ENCODE results near the gene DST. TPM values are rescaled to one million over a fixed set of nuclear protein-coding genes. Genes with fewer than 3 reads are reported as not detected.
"Not testable (repeated sequence)": the region's sequence is repeated elsewhere in the genome, so short reads cannot be mapped to it uniquely, and the experiment has no call there.

DST gene
- total RNA-seq, 1 donor from 2014 or later: 147 TPM

DNA sequence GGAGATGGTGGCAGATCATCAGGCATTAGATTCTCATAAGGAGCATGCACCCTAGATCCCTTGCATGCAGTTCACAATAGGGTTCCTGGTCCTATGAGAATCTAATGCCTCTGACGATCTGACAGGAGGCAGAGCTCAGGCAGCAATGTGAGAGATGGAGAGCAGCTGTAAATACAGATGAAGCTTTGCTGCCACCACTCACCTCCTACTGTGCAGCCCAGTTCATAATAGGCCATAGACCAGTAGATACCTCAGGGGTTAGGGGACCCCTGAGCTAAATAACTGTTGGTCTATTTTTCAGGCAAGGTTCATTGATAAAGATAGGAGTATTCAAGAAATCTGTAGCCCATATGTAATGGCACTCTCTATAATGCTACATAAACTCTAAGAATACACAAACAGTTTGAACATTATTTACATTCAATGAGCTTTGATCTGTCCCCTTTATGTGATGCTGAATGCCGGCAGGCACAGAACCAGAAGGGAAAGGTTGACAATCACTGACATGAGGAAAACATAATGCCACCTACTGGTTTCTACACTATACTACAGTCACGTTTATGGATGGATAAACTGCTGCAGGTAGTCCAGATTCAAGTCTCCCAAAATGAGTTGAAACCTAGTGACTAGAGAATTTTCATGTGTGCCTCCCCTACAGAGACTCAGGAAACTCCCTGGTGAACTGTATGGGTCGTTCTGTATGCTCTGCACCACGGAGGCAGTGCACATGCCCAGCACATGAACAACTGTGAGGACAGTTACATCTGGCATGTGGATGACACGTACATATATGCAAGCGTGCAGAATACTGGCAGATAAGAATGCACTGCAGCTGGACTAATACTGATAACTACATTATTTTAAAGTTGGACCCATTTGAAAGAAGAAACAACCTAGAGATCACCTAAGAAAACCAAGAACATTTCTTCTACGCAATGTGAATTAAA lies 72.0 kb downstream of the DST start:
- ATAC-seq: peak; percentile 52

DNA sequence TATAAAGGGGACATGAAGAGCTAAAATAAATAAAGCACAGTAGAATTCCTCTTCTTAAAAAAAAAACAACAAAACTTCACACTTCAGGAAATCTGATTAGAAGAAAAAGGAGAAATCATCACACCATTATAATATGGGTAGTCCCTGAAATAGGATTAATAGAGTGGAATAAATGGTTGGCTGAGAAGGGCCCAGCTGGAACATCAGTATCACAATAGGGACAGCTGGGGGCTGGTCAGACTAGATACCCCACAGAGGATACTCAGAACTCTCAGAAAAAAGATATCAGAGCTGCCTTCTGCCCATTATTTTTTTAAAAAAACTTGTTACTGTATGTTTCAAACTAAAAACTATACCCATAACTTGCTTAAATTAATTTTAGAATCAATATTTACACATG lies 75.2 kb downstream of the DST start:
- ATAC-seq: no peak

DNA sequence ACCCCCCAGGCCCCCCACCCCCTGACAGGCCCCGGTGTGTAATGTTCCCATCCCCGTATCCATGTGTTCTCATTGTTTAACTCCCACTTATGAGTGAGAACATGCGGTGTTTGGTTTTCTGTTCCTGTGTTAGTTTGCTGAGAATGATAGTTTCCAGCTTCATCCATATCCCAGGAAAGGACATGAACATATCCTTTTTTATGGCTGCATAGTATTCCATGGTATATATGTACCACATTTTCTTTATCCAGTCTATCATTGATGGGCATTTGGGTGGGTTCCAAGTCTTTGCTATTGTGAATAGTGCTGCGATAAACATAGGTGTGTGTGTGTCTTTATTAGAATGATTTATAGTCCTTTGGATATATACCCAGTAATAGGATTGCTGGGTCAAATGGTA lies 80.0 kb downstream of the DST start:
- not testable (repeated sequence) for ATAC-seq

DNA sequence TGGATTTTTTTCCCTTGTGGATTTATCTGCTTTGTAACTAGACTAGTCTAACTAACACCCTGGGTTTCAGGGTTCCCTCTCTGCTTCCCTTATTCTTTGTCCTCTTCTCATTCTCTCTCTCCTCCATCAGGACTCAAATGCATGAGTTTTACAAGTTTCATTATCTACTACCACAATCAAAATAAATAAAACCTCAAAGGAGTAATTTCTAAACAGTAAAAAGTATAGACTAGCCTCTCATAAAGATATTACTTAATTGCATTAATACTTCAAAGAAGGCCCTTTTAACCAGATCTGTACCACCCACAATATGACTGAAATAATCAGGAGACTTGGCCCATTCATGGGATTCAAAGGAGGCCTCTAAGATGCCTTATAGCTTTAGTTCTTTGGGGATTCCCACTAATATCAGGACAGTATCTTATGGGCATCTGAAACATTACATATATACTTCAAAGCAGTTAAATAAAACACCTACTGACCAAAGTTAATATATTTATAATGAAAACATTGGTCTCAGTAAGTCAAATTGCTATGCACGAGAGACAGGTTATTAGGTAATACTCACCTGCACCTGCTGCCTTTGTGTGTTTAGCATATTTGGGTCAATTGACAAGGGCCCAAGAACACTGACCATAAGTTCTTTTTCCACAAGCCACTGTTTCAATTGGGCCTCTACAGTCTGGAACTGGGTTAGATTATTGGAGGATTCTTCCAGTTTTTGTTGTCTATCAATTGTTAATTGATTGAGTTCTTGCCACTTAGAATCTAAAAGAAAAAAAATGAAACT lies 85.7 kb downstream of the DST start:
- ATAC-seq: no peak

DNA sequence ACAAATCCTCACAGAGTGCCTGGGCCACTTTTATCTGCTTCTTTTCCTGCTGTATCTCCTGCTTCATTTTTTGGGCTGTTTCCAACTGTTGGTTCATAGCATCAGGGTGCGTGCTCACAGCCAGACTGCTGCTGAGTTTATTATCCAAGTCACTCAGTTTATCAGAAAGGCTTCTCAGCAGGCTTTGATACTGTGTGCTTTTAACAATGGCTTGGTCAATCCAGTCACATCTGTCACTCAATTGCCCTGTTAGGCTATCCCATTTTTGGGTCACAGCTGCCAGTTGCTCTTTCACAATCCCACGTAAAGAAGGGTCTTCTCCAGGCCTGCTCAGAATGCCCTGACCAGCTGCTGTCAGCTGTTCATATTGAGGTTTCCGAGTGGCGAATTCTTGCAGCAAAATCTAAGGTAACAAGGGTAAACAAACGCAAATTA lies 87.2 kb downstream of the DST start:
- ATAC-seq: no peak

DNA sequence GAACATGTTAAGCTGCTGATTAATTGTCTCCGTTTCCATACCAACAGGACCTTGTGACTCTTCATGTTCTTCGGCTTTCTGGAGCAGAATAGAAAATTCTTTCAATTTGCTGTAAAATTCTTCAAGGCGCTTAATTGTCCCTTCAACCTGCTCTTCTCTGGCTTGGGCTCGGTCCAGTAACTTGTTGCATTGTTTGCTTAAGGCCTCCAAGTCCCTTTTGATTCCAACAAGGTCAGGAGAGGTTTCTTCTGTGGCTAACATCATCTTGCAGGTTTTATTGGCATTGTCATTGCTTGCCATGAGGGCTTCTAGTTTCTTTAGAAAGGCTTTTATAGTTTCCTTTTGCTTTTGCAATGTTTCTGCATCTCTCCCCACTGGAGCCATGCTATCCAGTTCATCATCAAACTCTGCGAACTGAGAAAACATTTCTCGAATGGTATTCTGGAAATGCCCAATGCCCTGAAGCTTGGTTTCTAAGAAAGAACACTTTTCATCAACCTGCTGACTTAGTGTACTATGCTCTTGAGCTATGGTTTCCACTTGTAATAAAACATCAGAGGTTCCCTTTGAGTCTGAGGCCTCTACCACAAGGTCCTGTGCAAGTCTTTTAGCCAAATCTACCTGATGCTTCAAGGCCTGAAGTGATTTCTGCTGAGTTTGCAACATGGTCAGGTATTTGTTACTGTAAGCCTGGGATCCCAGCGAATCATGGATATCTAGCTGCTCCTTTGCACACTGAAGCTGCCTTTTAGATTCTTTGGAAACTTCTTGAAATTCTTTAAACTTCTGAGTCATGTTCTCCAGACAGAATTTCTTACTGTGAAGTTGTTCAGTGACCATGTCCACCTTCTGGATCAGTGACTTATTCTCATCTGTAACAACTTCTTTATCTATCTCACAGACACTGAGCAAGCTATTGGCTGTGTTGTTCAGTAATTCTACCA lies 90.2 kb downstream of the DST start:
- ATAC-seq: no peak

DNA sequence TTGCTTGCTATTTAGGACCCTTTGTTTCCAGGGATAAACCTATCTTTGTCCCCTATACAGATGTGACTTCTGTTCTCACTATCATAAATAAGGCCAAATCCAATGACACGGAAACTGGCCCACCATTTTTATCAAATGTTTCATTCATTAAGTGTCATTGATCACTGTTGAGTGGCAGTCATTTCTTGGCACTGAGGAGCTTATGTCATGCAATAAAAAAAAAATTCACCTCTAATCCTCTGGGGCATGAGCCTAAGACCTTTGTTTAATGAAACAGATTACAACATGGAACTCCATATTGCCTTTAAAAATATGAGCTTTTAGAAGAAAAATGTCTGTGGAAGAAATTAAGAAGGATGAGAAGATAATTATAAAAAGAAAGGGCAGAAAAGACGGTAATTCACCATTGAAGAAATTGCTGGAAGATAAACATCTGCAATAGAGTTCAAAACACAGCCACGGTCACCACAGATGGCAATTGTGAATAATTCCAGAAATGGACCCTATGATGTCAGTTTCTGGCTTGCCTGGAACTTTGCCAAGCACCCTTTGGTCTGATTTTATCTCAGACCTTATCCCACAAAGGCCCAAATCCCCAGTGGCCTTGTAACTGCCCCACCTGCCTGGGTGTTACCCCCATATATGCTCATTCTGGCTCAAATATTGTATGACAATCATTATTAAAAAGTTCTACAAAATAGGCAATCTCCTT lies 91.1 kb downstream of the DST start:
- ATAC-seq: no peak

DNA sequence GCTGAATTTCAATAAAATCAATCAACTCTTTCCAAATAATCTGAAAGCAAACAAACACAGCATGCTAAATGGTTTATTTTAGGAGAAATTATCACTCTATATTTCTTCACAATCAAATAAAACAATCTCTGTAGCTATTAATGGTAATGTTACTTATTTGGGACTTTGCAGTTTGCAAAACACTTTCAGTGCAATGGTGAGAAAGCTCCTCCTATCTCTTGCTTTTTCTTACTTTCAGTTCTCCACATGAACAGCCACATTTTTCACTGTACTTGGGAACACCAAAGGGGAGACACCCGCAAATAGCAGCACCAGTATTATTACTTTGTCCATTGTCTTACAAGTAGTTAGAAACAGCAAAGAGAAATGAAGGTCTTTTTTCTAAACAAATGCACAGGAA lies 92.4 kb downstream of the DST start:
- ATAC-seq: no peak

DNA sequence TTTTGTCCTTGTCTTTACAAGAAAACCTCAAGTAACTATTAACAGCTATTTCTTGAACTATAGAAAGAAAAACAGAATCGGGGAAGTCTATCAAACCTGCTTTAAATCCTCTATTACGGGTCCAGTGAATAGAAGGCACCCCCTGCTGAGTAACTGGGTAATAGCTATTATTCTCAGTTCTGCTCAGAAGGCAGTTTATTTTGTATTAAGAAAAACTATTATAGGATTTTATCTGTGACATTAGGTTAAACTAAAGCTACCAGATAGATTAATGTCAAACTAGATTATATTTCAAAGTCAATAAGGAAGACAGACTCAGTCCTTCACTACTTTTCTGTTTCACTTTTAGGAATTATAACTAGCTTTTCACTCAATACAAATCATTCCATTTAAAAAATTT lies 93.7 kb downstream of the DST start:
- ATAC-seq: no peak

DNA sequence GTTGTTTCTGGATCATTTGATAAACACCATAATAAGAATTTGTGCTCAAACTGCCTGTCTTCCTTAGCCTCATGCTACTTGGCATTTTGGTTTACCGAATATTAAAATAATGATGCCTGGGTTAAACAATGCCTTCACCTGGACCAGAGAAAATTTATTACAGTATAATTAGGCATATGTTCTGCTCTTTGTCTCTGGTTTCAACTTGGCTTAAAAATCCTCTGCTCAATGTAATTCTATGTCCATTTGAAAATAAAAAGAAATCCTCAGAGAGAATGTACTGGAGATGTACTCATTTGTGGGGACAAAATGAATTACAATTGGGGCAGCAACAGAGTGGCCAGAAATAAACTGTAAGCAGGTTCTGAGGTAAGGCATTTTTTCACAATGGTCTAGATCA lies 95.0 kb downstream of the DST start:
- no peak for ATAC-seq

DNA sequence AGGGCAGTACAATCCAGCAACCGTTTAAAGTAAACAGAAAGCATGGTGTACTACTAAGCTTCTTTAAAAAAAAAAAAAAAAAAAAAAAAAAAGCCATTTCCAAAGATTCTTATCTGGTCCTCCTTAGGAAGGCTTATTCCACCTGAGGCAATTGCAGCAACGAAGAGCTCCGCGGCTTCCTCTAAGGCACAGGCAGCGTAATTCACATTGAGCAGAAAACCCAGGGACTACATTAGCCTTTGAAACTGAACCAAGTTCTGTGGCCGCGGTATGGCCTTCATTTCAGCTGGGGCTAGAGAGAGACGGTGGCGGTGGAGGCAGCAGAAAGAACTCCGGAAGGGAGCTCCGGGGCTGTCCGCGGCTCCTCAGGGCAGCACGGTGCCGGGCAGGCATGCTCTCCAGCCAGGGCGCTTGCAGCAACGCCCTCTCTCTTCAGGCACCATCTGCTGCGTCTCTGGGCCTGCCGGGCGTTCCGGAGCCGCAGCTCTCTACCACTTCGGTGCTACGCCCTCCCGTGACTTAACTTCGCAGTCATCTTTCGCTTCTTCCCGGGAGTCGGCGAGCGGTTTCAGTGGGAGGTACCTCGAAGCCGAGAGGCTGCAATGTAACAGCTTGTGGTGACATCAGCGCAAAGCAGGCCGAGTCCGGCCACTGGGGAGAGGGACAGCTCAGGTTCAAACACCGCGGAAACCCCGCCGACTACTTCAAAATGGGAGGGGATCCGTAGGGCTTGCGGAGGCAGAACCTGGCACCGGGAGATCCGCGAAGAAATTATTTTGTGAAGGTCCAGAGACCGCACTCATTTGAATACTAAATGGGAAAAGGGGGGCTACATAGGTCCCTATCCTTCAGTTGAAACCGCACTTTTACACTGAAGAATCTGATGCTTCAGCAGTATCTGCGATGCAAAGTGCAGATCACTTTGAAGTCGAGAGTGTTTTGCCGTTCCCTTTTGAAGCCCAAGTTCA lies 100.0 kb downstream of the DST start:
- ATAC-seq: peak; percentile 98

DNA sequence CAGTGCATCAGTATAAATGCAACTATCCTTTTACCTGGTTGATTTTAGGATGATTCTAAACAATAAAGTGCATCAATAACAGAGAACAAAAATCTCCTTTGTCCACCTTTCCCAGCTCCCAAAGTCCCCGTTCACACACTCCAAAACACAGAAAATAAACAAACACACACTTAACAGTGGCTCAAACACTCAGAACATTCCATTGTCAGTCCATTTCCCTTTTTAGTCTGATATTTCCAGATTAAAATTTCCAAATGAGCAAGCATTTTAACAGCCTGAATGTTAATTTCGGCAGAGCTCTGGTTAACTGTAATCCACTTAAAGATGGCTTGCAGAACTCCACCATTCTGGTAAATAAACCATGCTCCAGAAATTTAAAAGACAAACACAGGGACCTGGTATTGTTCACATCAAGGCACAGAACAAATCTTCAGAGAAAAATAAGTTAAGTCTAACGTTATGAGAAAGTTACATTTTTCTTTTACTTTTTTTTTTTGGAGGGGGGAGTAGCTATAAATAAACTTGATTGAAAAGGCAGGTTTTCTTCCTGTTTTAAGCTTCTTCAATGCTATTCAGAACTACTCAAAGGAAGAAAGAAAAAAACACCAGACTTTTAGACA lies 100.8 kb downstream of the DST start:
- ATAC-seq: no peak

DNA sequence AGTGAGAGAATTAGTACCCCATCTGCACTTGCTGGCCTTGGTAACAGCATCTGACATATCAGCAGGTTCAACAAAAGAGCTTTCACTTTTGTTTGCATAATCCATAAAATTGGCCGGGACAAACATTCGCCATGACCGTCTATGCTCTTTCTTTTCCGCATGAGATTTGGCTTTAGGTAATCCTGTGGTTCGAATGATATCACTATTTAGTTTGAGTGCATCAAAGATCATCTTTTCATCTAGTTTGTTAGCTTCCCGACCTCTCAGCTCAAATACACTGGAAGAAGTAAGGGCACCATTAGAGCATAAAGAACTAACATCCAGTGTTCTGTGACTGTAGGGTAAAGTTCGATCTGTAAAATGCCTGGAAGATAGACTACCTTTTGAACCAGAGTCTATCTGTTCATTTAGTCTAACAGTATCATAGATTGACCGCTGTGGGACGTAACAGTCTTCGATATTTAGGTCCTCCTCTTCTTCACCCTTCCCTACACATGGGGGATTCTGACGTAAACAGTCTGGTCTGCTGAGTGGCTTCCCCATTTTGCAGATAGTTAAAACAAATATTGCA lies 101.6 kb downstream of the DST start:
- ATAC-seq: no peak

DNA sequence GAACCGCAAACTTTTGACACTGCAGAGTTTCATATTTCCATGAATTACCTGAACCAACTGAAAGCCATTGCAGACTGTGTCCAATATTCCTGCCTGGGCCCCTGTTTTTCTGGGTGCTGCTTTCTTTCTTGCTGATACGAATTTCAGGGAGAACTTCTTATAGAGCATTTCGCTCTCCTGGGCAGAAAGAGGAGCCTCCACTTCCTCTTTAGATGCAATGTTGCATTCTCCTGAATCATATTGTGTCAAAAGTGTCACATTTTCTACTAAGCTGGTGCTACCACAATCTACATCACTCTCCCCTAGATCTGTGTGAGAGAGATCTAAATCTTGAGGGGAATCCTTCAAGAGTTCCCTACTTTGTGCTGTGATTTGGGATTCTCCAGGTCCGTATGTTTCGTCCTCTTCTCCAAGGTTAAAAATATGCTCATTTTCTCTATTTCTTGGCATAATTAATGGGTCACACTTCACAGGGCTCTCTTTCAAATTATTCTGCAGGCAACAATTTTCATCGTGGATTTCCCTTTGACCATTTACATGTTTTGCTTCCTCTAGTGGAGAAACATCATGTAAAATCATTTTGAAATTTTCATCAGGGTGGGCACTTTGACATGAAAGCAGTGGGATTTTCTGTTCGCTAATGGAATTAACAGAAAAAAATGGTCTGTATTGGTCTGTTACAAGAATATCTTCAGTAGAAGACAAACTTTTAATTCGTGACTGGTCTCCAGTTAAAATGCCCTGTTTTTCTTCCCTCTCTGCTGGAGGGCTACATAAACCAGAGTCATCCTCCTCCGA lies 102.3 kb downstream of the DST start:
- ATAC-seq: no peak

DNA sequence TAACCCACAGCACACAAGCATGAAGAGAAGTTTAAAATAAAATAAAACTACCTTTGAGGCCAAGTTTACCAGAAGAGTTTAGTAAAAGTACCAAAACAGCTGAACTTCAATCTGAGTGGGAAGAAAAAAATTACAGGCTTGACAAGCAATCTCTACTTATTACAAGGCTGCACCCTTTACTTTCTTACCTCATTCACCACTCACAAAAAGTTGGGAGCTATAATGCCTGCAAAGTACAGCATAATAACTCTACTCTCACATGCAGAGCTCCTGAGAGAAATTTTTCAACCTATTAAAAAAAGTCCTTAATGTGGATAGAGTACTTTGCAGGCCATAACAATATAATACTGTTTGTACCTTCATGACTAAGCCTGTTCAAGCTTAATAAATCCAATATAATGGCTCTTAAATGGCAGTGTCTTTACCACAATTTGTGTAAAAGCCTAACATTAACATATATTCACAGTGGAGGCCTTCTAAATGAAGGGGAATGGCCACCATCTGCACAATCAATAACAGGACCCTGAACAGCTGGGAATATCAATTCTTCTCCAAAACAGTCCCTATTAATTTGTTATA lies 103.1 kb downstream of the DST start:
- ATAC-seq: no peak

DNA sequence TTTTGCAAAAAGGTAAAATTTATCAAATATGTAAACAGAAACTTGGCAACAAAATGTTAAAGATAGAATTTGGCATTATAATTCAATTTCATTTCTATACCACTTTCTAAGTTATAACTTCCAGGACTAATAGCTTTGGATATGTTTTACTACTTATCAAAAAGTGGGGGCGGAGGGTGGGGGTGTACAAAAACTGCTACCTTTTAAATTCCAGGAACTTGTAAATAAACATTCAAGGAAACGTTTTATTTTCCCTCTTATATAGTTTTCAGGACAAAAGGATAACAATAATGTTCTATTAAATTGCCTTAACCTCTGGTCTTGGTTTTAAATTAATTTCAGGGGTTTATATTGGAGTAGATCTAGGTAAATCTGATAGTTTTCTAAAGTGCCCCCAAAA lies 103.8 kb downstream of the DST start:
- ATAC-seq: no peak

DNA sequence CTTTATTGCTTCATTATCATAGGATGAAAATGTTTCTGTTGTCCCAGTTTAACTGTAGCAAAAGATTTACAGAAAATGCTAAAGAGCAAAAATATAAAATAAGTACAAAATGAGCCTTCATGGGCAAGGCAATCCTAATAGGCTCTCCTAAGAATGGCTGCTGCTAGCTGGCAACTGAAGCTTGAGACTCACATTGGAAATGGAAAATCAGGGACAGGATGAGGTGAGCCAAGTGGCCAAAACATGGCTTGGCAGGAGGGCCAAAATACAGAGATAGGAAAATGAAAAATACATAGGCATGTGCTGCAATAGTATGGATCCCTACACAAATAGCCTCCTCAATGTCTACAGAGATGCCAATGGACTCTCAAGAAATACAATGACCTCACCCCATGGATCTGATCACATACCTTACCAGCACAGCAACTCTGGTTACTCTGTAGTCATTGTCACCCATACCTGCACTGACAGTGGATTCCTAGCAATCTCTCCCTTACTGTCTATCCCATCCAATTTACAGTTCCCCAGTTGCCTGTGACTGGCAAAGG lies 105.4 kb downstream of the DST start:
- no peak for ATAC-seq

DNA sequence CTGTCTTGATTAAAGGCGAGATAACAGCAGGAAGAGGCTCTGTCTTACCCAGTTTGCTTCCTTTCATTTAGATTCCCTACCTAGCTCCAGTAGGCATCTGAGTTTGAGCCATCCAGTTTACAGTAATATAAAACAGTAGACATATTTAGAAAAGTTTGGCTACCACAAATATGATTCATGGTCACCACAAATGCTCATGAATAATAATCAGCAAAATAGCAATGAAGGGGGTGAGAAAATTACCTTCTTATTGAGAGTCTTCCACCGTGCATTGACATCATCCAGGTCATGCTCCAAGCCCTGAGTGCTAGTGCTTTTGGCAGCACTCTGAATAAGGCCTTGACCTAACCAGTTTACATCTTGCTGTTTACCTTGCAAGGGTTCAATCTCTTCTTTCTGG lies 106.2 kb downstream of the DST start:
- no peak for ATAC-seq

Data from esophagus mucosa (tissue), 1 donor.